ENCODE data around the gene CNOT6. TPM values are rescaled to one million over a fixed set of nuclear protein-coding genes. Genes with fewer than 3 reads are reported as not detected.

The CNOT6 gene
- total and polyA plus RNA-seq, 10 of the 15 experiments (the other 5 are each of a cell fraction or from before 2014, with no cell fraction given), result 3.8 to 22.1 (median 12.1) TPM

GRCh38 chr5:180540050-180540694 lies 46.0 kb downstream of the CNOT6 start (continued):
- TF ChIP-seq, protein P1, sequence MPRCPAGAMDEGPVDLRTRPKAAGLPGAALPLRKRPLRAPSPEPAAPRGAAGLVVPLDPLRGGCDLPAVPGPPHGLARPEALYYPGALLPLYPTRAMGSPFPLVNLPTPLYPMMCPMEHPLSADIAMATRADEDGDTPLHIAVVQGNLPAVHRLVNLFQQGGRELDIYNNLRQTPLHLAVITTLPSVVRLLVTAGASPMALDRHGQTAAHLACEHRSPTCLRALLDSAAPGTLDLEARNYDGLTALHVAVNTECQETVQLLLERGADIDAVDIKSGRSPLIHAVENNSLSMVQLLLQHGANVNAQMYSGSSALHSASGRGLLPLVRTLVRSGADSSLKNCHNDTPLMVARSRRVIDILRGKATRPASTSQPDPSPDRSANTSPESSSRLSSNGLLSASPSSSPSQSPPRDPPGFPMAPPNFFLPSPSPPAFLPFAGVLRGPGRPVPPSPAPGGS (IDR thresholded peaks at IDR 0.05; ENCODE audit: borderline replicate concordance, insufficient read depth, low read depth, low read length, poor library complexity, severe bottlenecking), result no peak
- TF ChIP-seq, protein P2, sequence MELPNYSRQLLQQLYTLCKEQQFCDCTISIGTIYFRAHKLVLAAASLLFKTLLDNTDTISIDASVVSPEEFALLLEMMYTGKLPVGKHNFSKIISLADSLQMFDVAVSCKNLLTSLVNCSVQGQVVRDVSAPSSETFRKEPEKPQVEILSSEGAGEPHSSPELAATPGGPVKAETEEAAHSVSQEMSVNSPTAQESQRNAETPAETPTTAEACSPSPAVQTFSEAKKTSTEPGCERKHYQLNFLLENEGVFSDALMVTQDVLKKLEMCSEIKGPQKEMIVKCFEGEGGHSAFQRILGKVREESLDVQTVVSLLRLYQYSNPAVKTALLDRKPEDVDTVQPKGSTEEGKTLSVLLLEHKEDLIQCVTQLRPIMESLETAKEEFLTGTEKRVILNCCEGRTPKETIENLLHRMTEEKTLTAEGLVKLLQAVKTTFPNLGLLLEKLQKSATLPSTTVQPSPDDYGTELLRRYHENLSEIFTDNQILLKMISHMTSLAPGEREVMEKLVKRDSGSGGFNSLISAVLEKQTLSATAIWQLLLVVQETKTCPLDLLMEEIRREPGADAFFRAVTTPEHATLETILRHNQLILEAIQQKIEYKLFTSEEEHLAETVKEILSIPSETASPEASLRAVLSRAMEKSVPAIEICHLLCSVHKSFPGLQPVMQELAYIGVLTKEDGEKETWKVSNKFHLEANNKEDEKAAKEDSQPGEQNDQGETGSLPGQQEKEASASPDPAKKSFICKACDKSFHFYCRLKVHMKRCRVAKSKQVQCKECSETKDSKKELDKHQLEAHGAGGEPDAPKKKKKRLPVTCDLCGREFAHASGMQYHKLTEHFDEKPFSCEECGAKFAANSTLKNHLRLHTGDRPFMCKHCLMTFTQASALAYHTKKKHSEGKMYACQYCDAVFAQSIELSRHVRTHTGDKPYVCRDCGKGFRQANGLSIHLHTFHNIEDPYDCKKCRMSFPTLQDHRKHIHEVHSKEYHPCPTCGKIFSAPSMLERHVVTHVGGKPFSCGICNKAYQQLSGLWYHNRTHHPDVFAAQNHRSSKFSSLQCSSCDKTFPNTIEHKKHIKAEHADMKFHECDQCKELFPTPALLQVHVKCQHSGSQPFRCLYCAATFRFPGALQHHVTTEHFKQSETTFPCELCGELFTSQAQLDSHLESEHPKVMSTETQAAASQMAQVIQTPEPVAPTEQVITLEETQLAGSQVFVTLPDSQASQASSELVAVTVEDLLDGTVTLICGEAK (IDR thresholded peaks at IDR 0.05; ENCODE audit: borderline replicate concordance), result no peak
- TF ChIP-seq YBX1 (IDR thresholded peaks at IDR 0.05), result no peak
- TF ChIP-seq POLR2A (IDR thresholded peaks at IDR 0.05; ENCODE audit: low read depth, low read length), result no peak
- no peak for TF ChIP-seq TCF12 (IDR thresholded peaks at IDR 0.05; ENCODE audit: low read depth, low read length)
- TF ChIP-seq MTA2 (IDR thresholded peaks at IDR 0.05; ENCODE audit: low read depth), result peak; percentile 82
- TF ChIP-seq RELA (IDR thresholded peaks at IDR 0.05; ENCODE audit: borderline replicate concordance, partially characterized antibody), result no peak
- TF ChIP-seq ZNF274 (IDR thresholded peaks at IDR 0.05; ENCODE audit: insufficient read depth, insufficient read length), result no peak
- 0 out of 2 replicates have a peak, but pooled peaks have one; percentile 34 for TF ChIP-seq YY1 (IDR thresholded peaks at IDR 0.05; ENCODE audit: low read depth, low read length)
- no peak for TF ChIP-seq CREB1 (IDR thresholded peaks at IDR 0.05; ENCODE audit: low read depth)
- TF ChIP-seq, protein P3, sequence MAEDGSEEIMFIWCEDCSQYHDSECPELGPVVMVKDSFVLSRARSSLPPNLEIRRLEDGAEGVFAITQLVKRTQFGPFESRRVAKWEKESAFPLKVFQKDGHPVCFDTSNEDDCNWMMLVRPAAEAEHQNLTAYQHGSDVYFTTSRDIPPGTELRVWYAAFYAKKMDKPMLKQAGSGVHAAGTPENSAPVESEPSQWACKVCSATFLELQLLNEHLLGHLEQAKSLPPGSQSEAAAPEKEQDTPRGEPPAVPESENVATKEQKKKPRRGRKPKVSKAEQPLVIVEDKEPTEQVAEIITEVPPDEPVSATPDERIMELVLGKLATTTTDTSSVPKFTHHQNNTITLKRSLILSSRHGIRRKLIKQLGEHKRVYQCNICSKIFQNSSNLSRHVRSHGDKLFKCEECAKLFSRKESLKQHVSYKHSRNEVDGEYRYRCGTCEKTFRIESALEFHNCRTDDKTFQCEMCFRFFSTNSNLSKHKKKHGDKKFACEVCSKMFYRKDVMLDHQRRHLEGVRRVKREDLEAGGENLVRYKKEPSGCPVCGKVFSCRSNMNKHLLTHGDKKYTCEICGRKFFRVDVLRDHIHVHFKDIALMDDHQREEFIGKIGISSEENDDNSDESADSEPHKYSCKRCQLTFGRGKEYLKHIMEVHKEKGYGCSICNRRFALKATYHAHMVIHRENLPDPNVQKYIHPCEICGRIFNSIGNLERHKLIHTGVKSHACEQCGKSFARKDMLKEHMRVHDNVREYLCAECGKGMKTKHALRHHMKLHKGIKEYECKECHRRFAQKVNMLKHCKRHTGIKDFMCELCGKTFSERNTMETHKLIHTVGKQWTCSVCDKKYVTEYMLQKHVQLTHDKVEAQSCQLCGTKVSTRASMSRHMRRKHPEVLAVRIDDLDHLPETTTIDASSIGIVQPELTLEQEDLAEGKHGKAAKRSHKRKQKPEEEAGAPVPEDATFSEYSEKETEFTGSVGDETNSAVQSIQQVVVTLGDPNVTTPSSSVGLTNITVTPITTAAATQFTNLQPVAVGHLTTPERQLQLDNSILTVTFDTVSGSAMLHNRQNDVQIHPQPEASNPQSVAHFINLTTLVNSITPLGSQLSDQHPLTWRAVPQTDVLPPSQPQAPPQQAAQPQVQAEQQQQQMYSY (CRISPR knock-in tag; IDR thresholded peaks at IDR 0.05), result no peak
- no peak for TF ChIP-seq CBX5 (IDR thresholded peaks at IDR 0.05; ENCODE audit: low read depth)
- no peak for TF ChIP-seq FOS (IDR thresholded peaks at IDR 0.05; ENCODE audit: borderline replicate concordance, extremely low read depth, insufficient read length)
- TF ChIP-seq ZBED1 (IDR thresholded peaks at IDR 0.05; ENCODE audit: borderline replicate concordance), result no peak
- no peak for TF ChIP-seq ESRRA (IDR thresholded peaks at IDR 0.05; ENCODE audit: low read length)
- TF ChIP-seq HDAC2 (IDR thresholded peaks at IDR 0.05), result no peak
- no peak for TF ChIP-seq SP1 (IDR thresholded peaks at IDR 0.05; ENCODE audit: low read depth, low read length)
- 0 out of 3 replicates have a peak, but pooled peaks have one; percentile 23 for TF ChIP-seq POU2F2 (IDR thresholded peaks at IDR 0.05; ENCODE audit: borderline replicate concordance, low read depth, low read length)
- TF ChIP-seq JUND (IDR thresholded peaks at IDR 0.05; ENCODE audit: low read depth, low read length), result no peak
- TF ChIP-seq, protein P4, sequence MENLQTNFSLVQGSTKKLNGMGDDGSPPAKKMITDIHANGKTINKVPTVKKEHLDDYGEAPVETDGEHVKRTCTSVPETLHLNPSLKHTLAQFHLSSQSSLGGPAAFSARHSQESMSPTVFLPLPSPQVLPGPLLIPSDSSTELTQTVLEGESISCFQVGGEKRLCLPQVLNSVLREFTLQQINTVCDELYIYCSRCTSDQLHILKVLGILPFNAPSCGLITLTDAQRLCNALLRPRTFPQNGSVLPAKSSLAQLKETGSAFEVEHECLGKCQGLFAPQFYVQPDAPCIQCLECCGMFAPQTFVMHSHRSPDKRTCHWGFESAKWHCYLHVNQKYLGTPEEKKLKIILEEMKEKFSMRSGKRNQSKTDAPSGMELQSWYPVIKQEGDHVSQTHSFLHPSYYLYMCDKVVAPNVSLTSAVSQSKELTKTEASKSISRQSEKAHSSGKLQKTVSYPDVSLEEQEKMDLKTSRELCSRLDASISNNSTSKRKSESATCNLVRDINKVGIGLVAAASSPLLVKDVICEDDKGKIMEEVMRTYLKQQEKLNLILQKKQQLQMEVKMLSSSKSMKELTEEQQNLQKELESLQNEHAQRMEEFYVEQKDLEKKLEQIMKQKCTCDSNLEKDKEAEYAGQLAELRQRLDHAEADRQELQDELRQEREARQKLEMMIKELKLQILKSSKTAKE (IDR thresholded peaks at IDR 0.05; ENCODE audit: low read depth, poor library complexity, severe bottlenecking), result peak; percentile 48
- TF ChIP-seq BCL11A (IDR thresholded peaks at IDR 0.05; ENCODE audit: low read depth, low read length), result 0 out of 2 replicates have a peak, but pooled peaks have one; percentile 40

Measured in GM12878 (cell line).